Ramos (cell line): ENCODE results near the gene ENKD1.

ENCODE experiments used
- in situ Hi-C: fragments of 300-500 bp; cut with MboI; formaldehyde crosslinking; loops from one replicate; pipeline ENCODE4 v1.14.3; 2022; ENCODE audit warnings: low sequenced_read_pairs; ENCODE audit not compliant: unreplicated experiment

ENKD1 gene

GRCh38 chr16:67679935-67680897 lies 13.7 kb upstream of the ENKD1 start:
- in situ Hi-C loops: loop anchor here (5.0 to 10.0 kb wide), 2 partner anchors 247 to 365 kb away; no protein-coding TSS in a partner anchor

GRCh38 chr16:67678354-67679023 lies 11.9 kb upstream of the ENKD1 start:
- in situ Hi-C loops: loop anchor here (5.0 to 10.0 kb wide), 2 partner anchors 249 to 366 kb away; no protein-coding TSS in a partner anchor

- in situ Hi-C loops: loop anchor here (5.0 to 10.0 kb wide), 2 partner anchors 250 to 367 kb away; no protein-coding TSS in a partner anchor
Measured at GRCh38 chr16:67677712-67678111, 11.2 kb upstream of the ENKD1 start.

- in situ Hi-C loops: loop anchor here (5.0 to 10.0 kb wide), 2 partner anchors 250 to 368 kb away; no protein-coding TSS in a partner anchor
Measured at GRCh38 chr16:67676939-67677338, 10.4 kb upstream of the ENKD1 start.

GRCh38 chr16:67676516-67676915 lies 10.0 kb upstream of the ENKD1 start:
- in situ Hi-C loops: loop anchor here (5.0 to 10.0 kb wide), 2 partner anchors 251 to 368 kb away; no protein-coding TSS in a partner anchor

- in situ Hi-C loops: loop anchor here (5.0 to 10.0 kb wide), 2 partner anchors 251 to 369 kb away; no protein-coding TSS in a partner anchor
Measured at GRCh38 chr16:67675999-67676398, 9.4 kb upstream of the ENKD1 start.

GRCh38 chr16:67675579-67675935 lies 9.0 kb upstream of the ENKD1 start:
- in situ Hi-C loops: loop anchor here (5.0 to 10.0 kb wide), 2 partner anchors 252 to 369 kb away; no protein-coding TSS in a partner anchor

GRCh38 chr16:67674851-67675578 lies 8.5 kb upstream of the ENKD1 start:
- in situ Hi-C loops: loop anchor here (5.0 to 10.0 kb wide), 2 partner anchors 252 to 370 kb away; no protein-coding TSS in a partner anchor

- in situ Hi-C loops: loop anchor here (10.0 kb wide), 1 partner anchor 371 kb away; no protein-coding TSS in a partner anchor
Measured at GRCh38 chr16:67673712-67674580, 7.4 kb upstream of the ENKD1 start.

- in situ Hi-C loops: loop anchor here (10.0 kb wide), 1 partner anchor 372 kb away; no protein-coding TSS in a partner anchor
Measured at GRCh38 chr16:67672739-67673662, 6.5 kb upstream of the ENKD1 start.

GRCh38 chr16:67672306-67672705 lies 5.8 kb upstream of the ENKD1 start:
- in situ Hi-C loops: loop anchor here (10.0 kb wide), 1 partner anchor 372 kb away; no protein-coding TSS in a partner anchor

GRCh38 chr16:67669499-67670101 lies 3.0 kb upstream of the ENKD1 start:
- in situ Hi-C loops: loop anchor here (10.0 kb wide), 1 partner anchor 375 kb away; no protein-coding TSS in a partner anchor

- in situ Hi-C loops: no loop called here
Measured at GRCh38 chr16:67668495-67669157, 2.1 kb upstream of the ENKD1 start.

GRCh38 chr16:67667817-67668494 lies 1.4 kb upstream of the ENKD1 start:
- in situ Hi-C loops: no loop called here

- in situ Hi-C loops: no loop called here
Measured at GRCh38 chr16:67667453-67667816, 885 bp upstream of the ENKD1 start.

GRCh38 chr16:67666032-67666551 lies 458 bp downstream of the ENKD1 start:
- in situ Hi-C loops: no loop called here
